Eye (tissue), 1 donor: ENCODE results near the gene GOLGA8B.
"Not testable (repeated sequence)": the region's sequence is repeated elsewhere in the genome, so short reads cannot be mapped to it uniquely, and the experiment has no call there.

Experiments
- DNase-seq: peaks from one replicate; pipeline ENCODE4 v3.0.0-alpha.2; 2015

GOLGA8B gene

GRCh38 chr15:34594361-34594760 lies 10.9 kb upstream of the GOLGA8B start:
- no peak for DNase-seq

DNA sequence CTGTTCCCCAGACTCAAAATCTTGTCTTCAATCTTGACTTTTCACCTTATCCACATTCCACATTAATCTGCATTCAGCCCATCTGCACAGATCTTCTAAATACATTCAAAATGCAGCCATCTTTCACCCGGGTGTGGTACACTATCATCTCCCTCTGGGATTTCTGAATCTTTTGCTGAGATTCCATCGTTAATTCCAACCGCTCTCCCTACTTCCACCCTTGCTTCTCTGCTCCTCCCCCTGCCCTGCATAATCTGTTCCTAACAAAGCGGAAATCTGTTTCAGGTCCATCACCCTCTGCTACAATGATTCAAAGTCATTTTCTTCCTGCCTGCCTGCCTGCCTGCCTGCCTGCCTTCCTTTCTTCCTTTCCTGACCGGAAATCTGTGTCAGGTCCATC lies 7.9 kb upstream of the GOLGA8B start:
- DNase-seq, result peak; percentile 61

GRCh38 chr15:34588046-34588674 lies 4.7 kb upstream of the GOLGA8B start:
- DNase-seq, result peak; percentile 84

DNA sequence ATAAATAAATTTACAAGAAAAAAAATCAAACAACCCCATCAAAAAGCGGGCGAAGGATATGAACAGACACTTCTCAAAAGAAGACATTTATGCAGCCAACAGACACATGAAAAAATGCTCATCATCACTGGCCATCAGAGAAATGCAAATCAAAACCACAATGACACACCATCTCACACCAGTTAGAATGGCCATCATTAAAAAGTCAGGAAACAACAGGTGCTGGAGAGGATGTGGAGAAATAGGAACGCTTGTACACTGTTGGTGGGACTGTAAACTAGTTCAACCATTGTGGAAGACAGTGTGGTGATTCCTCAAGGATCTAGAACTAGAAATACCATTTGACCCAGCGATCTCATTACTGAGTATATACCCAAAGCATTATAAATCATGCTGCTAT lies 2.5 kb upstream of the GOLGA8B start:
- DNase-seq, result not testable (repeated sequence)

- no peak for DNase-seq
Measured at GRCh38 chr15:34584996-34585395, 1.5 kb upstream of the GOLGA8B start.

DNA sequence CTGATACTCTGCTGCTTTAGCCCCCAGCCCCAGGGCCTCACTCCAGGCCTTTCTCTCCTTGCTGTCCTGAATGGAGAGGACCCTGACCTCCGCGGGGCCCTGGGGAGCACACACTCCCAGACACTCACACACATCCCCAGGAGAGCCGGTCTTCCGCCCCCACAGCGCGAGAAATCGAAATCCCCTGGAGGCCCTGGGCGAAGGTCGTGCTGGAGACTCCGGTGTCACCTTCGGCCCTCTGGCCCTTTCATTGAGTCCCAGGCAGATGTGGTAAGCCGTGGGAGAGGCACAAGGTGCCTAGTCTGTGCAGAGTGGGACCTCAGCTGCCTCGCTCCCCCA lies 848 bp upstream of the GOLGA8B start:
- DNase-seq, result no peak

- DNase-seq, result peak; percentile 67
Measured at GRCh38 chr15:34582461-34583371, 735 bp downstream of the GOLGA8B start.

- DNase-seq, result not testable (repeated sequence)
Measured at GRCh38 chr15:34581687-34582460, 1.6 kb downstream of the GOLGA8B start.

DNA sequence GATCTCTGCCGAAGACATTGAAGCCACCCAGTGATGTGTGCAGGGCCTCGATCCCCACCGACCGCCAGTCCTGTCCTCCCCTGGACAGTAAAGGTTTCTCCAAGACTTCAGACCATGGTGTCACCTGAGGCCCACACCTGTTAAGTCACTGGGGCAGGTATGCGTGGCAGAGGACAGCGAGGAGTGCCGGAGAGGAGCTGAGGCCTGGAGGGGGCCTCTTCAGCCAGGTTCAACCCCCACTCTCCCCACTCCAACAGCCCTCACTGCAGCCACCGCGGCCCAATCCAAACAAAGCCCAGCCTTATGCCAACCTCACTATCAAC lies 2.4 kb downstream of the GOLGA8B start:
- no peak for DNase-seq

GRCh38 chr15:34580251-34581042 lies 3.0 kb downstream of the GOLGA8B start:
- DNase-seq, result not testable (repeated sequence)

DNA sequence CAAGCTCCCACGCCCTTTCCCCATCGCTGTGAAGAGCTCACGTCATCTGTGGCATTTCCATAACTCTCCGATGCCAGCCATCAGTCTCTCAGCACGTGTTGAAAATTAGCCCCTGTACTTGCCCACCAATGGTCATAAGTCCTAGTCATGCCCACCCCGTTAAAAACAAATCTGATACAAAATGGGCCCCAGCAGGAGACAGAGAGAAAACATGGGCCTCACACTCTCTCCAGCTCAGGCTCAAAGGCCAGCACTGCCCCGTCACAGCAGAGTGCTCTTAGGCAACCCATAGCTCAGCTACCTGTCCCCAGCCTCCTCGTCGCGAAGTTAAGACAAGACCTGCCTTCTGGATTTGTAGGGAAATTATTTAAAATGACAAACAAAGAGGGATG lies 5.2 kb downstream of the GOLGA8B start:
- no peak for DNase-seq

- DNase-seq, result not testable (repeated sequence)
Measured at GRCh38 chr15:34577658-34578282, 5.7 kb downstream of the GOLGA8B start.

GRCh38 chr15:34575035-34575434 lies 8.4 kb downstream of the GOLGA8B start:
- DNase-seq, result not testable (repeated sequence)

- DNase-seq, result not testable (repeated sequence)
Measured at GRCh38 chr15:34572921-34573320, 10.5 kb downstream of the GOLGA8B start.

DNA sequence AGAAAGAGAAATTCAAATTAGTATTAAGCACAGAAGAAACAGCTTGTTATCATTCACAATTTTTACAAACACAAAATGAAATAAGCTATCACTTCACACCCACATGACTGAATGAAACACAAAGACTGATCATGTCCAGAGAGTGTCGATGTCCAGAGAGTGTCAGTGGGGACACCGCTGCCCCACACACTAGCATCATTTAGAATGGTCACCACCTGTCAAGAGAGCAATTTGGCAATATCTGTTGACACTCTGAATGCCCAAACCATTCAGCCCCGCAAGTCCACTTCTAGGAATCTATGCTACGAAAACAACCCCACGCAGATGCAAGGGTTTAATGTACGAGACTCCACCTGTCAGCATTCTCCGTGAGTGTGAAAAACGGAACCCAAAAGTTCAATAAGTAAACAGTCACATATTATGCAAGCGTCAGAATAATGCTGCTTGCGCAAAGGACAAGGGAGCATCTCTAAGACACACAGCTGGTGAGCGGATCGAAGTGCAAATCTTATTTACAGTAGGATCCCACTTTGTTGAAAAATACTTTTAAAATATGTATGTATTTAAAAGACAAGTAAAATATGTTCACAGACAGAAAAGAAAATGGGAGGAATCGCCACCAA lies 11.3 kb downstream of the GOLGA8B start:
- not testable (repeated sequence) for DNase-seq

GRCh38 chr15:34569670-34570396 lies 13.6 kb downstream of the GOLGA8B start:
- DNase-seq, result not testable (repeated sequence)

- DNase-seq, result not testable (repeated sequence)
Measured at GRCh38 chr15:34567174-34567573, 16.3 kb downstream of the GOLGA8B start.

DNA sequence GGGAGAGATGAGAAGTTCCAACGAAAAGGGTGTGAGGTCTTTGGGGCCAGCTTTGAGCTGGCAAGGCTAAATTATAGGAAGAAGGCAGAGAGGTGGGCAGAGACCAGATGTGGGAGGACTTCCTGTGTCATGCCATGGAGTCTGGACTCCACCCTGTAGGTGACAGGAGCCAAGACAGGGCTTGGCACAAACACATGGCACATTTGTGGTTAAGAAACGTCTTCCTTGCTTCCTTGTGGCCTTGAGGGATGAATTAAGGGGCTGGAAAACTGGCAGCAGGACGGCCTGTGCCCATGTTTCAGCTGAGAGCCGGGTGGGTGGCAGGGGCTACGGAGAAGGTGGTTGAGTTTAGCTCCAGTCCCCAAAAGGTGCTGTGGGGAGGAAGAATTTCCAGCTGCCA lies 18.7 kb downstream of the GOLGA8B start:
- not testable (repeated sequence) for DNase-seq

- DNase-seq, result not testable (repeated sequence)
Measured at GRCh38 chr15:34560814-34561213, 22.6 kb downstream of the GOLGA8B start.

GRCh38 chr15:34559764-34560163 lies 23.7 kb downstream of the GOLGA8B start:
- not testable (repeated sequence) for DNase-seq

DNA sequence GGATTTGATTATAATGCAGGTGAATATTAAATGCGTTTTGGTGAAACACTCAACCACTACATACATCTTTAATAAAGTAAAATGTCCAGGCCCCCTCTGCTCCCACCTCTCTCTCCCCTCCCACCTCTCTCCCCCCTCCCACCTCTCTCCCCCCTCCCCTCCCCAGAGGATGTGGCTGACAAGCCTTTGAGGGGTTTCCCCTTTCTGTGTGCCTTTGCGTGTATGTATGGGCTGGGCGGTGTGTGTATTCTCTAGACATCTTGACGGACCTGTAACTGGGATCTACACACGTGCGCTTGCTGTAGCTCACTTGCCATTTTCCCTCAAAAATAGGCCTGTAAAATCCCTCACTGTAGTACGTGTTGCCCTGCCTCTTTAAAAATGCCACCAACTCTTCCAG lies 28.3 kb downstream of the GOLGA8B start:
- not testable (repeated sequence) for DNase-seq
